CD1c-positive myeloid dendritic cell (primary cell): Measurements from ENCODE around the gene TMEM190.

Source experiments
- DNase-seq: peaks from one replicate; pipeline ENCODE4 v3.0.0-alpha.2; 2016; ENCODE audit errors: extremely low spot score

Gene TMEM190

GRCh38 chr19:55370305-55370988 lies 6.2 kb upstream of the TMEM190 start, which contains the start of gene IL11:
Gene IL11, minus strand, starts transcription at chr19:55370463. Its CDS starts 153 bp downstream, at chr19:55370310.
- no peak for DNase-seq

DNA sequence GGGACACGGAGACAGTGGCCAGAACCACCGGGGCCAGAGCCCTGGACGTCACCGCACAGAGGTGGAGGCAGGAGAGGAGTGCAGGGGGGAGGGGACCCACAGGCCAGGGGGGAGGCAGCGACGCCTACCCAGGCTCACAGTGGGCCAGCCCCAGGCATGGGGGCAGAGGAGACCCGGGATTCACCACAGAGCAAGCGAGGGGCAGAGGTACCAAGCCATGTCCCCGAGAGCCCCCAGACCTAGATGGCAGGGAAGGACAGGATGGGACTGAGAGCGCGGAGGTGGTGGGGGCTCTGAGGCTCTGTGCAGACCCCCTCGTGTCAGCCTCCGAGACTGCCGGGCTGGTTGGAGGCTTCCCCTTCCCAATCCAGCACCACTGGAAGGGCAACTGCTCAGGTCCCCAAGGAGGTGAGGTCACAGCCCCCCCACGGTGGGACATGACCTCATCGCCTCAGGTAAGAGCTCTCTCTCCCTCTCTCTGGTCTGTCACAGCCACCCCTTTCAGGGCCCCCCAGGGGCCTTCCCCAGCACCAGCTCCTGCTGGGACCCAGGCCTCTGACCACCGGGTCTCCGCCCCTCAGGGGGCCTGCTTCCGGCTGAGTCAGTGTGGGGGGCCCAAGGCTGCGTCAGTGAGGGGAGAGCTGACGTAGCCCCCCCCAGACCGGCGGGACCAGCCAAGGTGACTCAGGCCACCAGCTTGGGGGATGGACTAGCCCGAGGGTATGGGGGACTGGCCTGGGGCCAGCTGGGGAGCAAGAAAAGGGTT lies 4.1 kb upstream of the TMEM190 start:
- no peak for DNase-seq

- no peak for DNase-seq
Measured at GRCh38 chr19:55373306-55373992, 3.2 kb upstream of the TMEM190 start.

DNA sequence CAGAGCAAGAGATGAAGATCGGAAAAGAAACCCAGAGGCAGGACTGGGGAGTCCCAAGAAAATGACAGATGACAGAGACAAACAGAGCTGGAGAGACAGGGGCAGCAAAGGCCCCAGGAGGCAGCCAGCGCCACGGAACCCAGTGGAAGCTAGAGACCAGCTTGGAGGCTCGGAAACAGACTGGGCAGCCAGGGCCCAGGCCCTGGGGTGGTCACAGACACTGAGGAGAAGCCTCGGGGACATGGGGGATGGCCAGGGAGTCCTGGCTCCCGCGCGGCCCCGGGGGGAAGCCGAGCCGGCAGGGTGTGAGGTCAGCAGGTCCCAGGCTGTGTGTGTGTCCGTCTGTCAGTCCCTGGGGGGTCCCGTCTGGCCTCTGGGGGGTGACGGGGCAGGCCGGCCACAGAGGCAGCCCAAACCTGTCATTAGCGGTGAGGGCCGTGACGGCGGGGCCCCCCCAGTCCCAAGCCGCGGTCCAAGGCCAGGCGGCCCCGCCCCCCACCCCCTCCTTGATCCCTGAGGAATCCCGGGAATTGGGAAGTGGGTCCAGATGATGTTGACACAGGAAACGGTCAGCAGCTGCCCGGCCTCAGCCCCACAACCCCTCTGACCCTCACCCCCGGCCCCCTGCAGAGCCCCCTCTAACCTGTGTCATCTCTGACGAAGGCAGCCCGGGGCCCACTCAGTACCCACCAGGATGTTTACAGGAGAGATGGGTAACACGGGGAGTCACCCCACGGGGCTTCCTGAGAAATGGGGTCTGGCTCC lies 2.5 kb upstream of the TMEM190 start:
- no peak for DNase-seq

DNA sequence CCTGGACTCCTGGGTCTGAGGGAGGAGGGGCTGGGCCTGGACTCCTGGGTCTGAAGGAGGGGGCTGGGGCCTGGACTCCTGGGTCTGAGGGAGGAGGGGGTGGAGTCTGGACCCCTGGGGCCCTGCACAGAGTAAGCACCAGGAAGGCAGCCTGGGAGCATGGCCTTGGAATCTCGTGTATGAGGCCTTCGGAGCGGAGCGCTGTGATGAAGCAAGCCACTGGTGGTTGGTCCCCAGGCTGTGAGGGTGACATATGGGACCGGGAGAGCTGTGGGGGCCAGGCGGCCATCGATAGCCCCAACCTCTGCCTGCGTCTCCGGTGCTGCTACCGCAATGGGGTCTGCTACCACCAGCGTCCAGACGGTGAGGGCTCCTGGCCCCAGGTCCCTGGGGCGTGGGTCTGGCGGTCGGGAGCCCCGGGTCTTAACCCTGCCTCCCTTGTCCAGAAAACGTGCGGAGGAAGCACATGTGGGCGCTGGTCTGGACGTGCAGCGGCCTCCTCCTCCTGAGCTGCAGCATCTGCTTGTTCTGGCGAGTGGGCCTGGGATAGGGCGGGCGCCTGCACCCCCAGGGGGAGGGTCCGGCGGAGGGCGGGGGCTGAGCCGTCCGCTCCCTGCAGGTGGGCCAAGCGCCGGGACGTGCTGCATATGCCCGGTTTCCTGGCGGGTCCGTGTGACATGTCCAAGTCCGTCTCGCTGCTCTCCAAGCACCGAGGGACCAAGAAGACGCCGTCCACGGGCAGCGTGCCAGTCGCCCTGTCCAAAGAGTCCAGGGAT lies 918 bp downstream of the TMEM190 start:
- no peak for DNase-seq

GRCh38 chr19:55379174-55379573 lies 2.5 kb downstream of the TMEM190 start:
- no peak for DNase-seq

DNA sequence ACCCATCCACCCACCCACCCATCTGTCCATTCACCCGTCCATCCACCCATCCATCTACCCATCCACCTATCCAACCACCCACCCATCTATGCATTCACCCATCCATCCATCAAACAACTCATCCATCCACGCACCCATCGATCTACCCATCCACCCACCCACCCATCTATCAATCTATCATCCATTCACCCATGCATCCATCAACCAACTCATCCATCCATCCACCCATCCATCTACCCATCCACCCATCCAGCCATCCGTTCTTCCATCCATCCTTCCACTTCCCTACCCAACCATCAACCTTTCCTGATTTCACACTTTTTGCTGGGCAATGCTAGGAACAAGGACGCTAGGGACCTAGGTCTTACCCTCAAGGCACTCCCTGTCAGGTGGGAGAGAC lies 5.4 kb downstream of the TMEM190 start:
- DNase-seq: no peak

GRCh38 chr19:55382522-55383054 lies 6.0 kb downstream of the TMEM190 start:
- no peak for DNase-seq

GRCh38 chr19:55383279-55384130 lies 6.9 kb downstream of the TMEM190 start:
- DNase-seq: peak; percentile 67

DNA sequence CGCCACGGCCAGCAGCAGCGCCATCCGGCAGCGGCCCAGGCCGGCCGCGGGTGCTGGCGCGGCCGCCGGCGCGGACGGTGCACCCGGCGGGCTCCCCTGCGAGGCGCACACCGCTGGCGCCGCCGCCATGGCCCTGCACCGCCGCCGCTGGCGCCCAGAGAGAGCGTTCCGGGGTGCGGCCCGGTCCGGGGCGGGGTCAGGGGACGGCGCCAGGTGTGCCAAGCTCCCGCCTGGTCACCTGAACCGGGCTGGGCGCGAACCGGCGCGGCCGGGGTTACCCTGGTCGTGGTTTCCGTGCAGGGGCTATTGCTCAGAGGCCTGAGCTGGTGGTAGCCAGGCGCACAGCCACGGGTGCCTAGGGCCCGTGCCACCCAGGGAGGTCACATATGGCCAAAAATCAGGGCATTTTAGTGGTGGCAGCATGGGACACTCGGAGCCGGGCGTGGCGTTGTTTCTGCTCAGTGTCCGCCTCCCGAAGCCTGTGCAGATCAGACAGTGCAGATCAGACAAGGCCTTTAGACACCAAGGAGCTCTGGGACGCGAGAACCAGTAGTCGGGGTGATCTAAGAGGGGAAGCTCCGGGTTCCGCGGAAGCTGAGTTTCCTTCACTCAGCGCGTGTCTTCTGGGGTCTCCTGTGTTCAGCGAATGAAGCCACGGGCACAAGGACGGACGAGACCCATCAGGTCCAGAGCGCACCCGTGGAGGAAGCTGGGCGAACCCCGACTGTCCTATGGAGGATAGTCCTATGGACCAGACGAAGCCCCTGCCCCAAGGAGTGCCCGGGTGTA lies 7.7 kb downstream of the TMEM190 start, which contains the start of gene TMEM238:
TMEM238 (minus strand) TSS at position 162 of the 789 bp plus-strand sequence; CDS start at position 129, 33 bp downstream.
- DNase-seq: peak; percentile 39

GRCh38 chr19:55384920-55385723 lies 8.5 kb downstream of the TMEM190 start:
- DNase-seq: peak; percentile 98

DNA sequence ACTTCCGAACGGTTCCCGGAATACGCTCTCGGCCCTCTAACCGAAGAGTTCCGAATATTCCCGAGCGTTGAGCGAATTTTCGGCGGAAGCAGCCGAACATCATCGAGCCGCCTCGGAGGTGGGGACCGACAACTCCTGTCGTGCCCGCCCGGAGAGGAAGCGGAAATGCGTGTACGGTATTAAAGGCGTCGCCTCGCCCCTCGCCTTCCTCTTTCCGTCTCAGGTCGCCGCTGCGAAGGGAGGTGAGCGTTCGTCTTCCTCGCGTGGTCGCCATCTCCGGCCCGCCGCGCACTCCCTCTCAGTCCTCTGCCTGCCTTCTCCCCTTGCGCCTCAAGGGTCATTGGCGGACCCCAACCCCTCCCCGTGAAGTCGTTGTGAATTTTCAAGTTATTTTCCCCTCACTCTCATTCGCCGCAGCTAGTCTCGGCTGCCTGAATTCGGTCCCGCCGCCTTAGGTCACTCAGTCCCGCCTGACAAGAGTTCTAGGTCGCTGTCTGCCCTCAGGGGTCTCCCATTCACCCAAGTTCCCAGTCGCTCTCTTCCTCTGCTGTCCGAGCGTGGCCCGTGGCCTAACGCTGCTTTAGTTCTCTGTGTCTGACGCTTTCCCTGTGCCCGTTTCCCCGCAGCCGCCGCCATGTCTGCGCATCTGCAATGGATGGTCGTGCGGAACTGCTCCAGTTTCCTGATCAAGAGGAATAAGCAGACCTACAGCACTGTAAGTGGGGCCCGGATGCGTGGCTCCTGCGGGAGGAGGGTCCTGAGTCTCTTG lies 9.3 kb downstream of the TMEM190 start, which contains the start of gene RPL28:
RPL28 (plus strand) TSS at position 209 of the 769 bp plus-strand sequence; CDS start at position 635, 426 bp downstream.
- peak; percentile 100 for DNase-seq

DNA sequence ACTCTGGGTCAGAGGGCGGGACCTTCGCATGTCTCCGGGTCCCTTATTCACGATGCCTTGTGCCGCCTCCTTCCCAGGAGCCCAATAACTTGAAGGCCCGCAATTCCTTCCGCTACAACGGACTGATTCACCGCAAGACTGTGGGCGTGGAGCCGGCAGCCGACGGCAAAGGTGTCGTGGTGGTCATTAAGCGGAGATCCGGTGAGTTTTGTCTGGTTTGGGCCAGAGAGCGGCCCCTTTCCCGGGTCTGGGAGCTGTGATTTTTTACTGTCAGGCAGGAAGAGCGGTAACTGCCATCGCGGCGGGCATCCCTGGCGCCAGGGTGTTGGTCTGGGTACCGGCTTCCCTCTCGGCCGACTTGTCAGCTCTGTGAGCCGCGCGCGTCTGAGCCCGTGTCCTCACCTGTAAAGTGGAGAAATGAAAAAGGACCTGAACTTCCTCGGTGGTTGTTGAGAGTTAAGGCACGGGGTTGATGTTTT lies 9.9 kb downstream of the TMEM190 start:
- DNase-seq: no peak

DNA sequence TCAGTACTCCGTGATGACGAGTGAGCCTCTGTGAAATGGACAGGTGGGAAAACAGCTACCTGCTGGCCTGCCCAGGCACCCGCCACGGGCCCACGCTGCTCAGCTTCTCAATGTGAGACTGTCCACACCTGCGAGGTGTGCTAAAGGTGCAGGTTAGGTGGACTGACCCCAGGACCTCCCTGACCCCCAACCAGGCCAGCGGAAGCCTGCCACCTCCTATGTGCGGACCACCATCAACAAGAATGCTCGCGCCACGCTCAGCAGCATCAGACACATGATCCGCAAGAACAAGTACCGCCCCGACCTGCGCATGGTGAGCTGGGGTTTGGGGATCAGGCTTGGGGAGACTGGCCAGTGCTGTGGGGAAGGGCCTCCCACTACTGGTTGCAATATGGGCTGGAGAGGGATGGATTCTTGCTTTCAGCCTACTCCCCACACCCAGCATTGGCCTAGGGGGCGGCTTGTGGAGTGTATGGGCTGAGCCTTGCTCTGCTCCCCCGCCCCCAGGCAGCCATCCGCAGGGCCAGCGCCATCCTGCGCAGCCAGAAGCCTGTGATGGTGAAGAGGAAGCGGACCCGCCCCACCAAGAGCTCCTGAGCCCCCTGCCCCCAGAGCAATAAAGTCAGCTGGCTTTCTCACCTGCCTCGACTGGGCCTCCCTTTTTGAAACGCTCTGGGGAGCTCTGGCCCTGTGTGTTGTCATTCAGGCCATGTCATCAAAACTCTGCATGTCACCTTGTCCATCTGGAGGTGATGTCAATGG lies 11.3 kb downstream of the TMEM190 start:
- DNase-seq: no peak

DNA sequence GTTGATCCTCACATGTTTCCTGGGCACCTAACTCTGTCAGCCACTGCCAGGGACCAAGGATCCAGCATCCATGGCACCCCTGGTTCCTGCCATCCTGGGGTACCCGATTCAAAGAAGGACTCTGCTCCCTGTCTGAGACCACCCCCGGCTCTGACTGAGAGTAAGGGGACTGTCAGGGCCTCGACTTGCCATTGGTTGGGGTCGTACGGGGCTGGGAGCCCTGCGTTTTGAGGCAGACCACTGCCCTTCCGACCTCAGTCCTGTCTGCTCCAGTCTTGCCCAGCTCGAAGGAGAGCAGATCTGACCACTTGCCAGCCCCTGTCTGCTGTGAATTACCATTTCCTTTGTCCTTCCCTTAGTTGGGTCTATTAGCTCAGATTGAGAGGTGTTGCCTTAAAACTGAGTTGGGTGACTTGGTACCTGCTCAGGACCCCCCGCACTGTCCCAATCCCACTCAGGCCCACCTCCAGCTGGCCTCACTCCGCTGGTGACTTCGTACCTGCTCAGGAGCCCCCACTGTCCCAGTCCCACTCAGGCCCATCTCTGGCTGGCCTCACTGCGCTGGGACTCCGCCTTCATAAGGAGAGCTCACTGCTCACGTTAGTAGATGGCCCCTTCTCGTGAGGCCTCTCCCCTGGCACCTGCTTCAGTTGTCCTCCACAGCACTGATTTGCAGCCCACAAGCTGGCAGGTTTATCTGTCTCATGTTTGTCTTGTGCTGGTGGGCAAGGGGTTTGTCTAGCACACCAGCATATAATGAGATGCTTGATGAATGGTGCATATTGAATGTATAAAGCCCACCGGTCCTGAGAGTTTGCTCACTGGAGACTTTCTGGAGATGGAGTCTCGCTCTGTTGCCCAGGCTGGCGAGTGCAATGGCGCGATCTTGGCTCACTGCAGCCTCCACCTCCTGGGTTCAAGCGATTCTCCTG lies 13.0 kb downstream of the TMEM190 start:
- no peak for DNase-seq
